A549 (cell line): ENCODE data around the gene ATP6V1G2. TPM values are rescaled to one million over a fixed set of nuclear protein-coding genes. Genes with fewer than 3 reads are reported as not detected.
"Not testable (repeated sequence)": the region's sequence is repeated elsewhere in the genome, so short reads cannot be mapped to it uniquely, and the experiment has no call there.

Experiments
- ATAC-seq, 2 experiments: fragments of 200-7000 bp in 1 of 2; fragments of >200 bp in 1 of 2; cut with Nextera tagmentation in 1 of 2; cut with Tn5 transposase in 1 of 2; 3 replicates each; pipeline versions ENCODE4 v1.8.0 to v1.9.1; 2018 to 2020; ENCODE audit warnings: mild to moderate bottlenecking in 1 of 2, moderate library complexity in 1 of 2
- CTCF ChIA-PET: fragments of 300-600 bp; sonication (Branson Sonifier 250); formaldehyde crosslinking; extraction: SDS; loops from one replicate; lab custom pipeline; 2021; ENCODE audit warnings: antibody characterized with exemption, inconsistent platforms; lab: Yijun Ruan, JAX
- POLR2A ChIA-PET: fragments of 350-600 bp; formaldehyde crosslinking; extraction: SDS; loops from one replicate; lab custom pipeline; 2021; ENCODE audit warnings: antibody characterized with exemption, inconsistent platforms; lab: Yijun Ruan, JAX
- DNase-seq, 2 experiments: peaks; one replicate each; pipeline versions ENCODE4 v3.0.0 to v3.0.0-alpha.2; 2011 to 2016; ENCODE audit warnings: low read depth in 1 of 2, low spot score in 1 of 2
- FAIRE-seq: peaks from 2 replicates; lab custom pipeline; 2011; peaks lifted over from hg19 to GRCh38; lab: Jason Lieb, UNC
- H3K27ac ChIP-seq, 2 experiments: fragments of >200 bp; sonication (Bioruptor Twin); formaldehyde crosslinking; 3 replicates each; pipeline ENCODE4 v1.5.1; 2016 to 2017
- H3K4me1 ChIP-seq: fragments of >200 bp; sonication (Bioruptor Twin); formaldehyde crosslinking; 3 replicates; pipeline ENCODE4 v1.6.1; 2016
- H3K4me2 ChIP-seq: fragments of >200 bp; sonication (Bioruptor Twin); formaldehyde crosslinking; 3 replicates; pipeline ENCODE4 v1.6.1; 2016
- H3K4me3 ChIP-seq: fragments of >200 bp; sonication (Bioruptor Twin); formaldehyde crosslinking; 3 replicates; pipeline ENCODE4 v1.5.1; 2016
- H3K9me3 ChIP-seq: fragments of >200 bp; sonication (Bioruptor Twin); formaldehyde crosslinking; 3 replicates; pipeline ENCODE4 v1.6.1; 2016
- E2F6 ChIP-seq: IDR thresholded peaks from 2 replicates; pipeline ENCODE4 v1.6.1; 2012; ENCODE audit warnings: low read depth, borderline replicate concordance
- FOXS1 ChIP-seq: fragments of 250-450 bp; sonication (Bioruptor Pico); IDR thresholded peaks from 2 replicates; pipeline ENCODE4 v1.5.0; 2020; ENCODE audit warnings: mild to moderate bottlenecking, moderate library complexity
- HES2 ChIP-seq: fragments of >200 bp; sonication (Bioruptor Twin); formaldehyde crosslinking; IDR thresholded peaks from 2 replicates; pipeline ENCODE4 v1.6.1; 2016
- JUN ChIP-seq, 2 experiments: fragments of >200 bp; sonication (Bioruptor Twin); formaldehyde crosslinking; IDR thresholded peaks; 2 replicates in 1 of 2; 3 replicates in 1 of 2; pipeline ENCODE4 v1.6.1; 2016 to 2017
- KDM1A ChIP-seq: fragments of 200-600 bp; sonication (generic); IDR thresholded peaks from 2 replicates; pipeline ENCODE4 v1.6.1; 2016; ENCODE audit warnings: low read depth, mild to moderate bottlenecking
- KDM5A ChIP-seq: fragments of 200-600 bp; sonication (generic); IDR thresholded peaks from 2 replicates; pipeline ENCODE4 v1.6.1; 2016; ENCODE audit warnings: antibody characterized with exemption, mild to moderate bottlenecking
- MAFK ChIP-seq: fragments of 450-650 bp; IDR thresholded peaks from 2 replicates; pipeline ENCODE4 v1.6.1; 2014; ENCODE audit not compliant: partially characterized antibody
- MAX ChIP-seq: IDR thresholded peaks from 2 replicates; pipeline ENCODE4 v1.6.1; 2012
- MAZ ChIP-seq: fragments of 150-350 bp; IDR thresholded peaks from 2 replicates; pipeline ENCODE4 v1.6.1; 2014; ENCODE audit warnings: antibody characterized with exemption, low read depth, low read length, borderline replicate concordance
- PBX3 ChIP-seq: IDR thresholded peaks from 2 replicates; pipeline ENCODE4 v1.6.1; 2012
- PHF8 ChIP-seq: fragments of 200-600 bp; sonication (generic); IDR thresholded peaks from 2 replicates; pipeline ENCODE4 v1.6.1; 2016; ENCODE audit warnings: low read depth, mild to moderate bottlenecking, antibody characterized with exemption, moderate library complexity, borderline replicate concordance
- POLR2A ChIP-seq: IDR thresholded peaks from 2 replicates; pipeline ENCODE4 v1.6.1; 2012; ENCODE audit warnings: mild to moderate bottlenecking, low read length
- RCOR1 ChIP-seq: fragments of 150-350 bp; IDR thresholded peaks from 2 replicates; pipeline ENCODE4 v1.6.1; 2014; ENCODE audit warnings: antibody characterized with exemption, low read length, low read depth
- REST ChIP-seq: fragments of 200-600 bp; sonication (generic); IDR thresholded peaks from 2 replicates; pipeline ENCODE4 v1.6.1; 2016; ENCODE audit warnings: antibody characterized with exemption, mild to moderate bottlenecking, moderate library complexity
- RFX5 ChIP-seq: fragments of 450-650 bp; IDR thresholded peaks from 2 replicates; pipeline ENCODE4 v1.7.1; 2014; ENCODE audit warnings: antibody characterized with exemption, mild to moderate bottlenecking, moderate library complexity
- SMC3 ChIP-seq: fragments of >200 bp; sonication (Bioruptor Twin); formaldehyde crosslinking; IDR thresholded peaks from 3 replicates; pipeline ENCODE4 v1.6.1; 2018; ENCODE audit warnings: inconsistent platforms
- TFCP2L1 ChIP-seq: fragments of 250-450 bp; sonication (Bioruptor Pico); IDR thresholded peaks from 2 replicates; pipeline ENCODE4 v1.5.0; 2021; ENCODE audit warnings: mild to moderate bottlenecking
- ZC3H11A ChIP-seq: fragments of 450-650 bp; IDR thresholded peaks from 2 replicates; pipeline ENCODE4 v1.6.1; 2014; ENCODE audit warnings: antibody characterized with exemption, mild to moderate bottlenecking
- WGBS: methylation state at CpG from one replicate; pipeline ENCODE4 v1.1.6; 2017; ENCODE audit errors: missing lambda C conversion rate; 5-methylcytosine and 5-hydroxymethylcytosine counted together
- polyA plus RNA-seq, 4 experiments: library from polyadenylated mRNA; depleted of rRNA in 3 of 4; stranded (reverse); fragments of >200 nt; fragmentation: RNase III in 1 of 4; extraction: RNeasy Plus Mini Kit Qiagen cat#74134 plus additional on column Dnase treatment in 1 of 4; gene quantifications; 2 replicates in 3 of 4; 3 replicates in 1 of 4; pipeline ENCODE4 v1.2.3, GENCODE V29; 2011 to 2017

The ATP6V1G2 gene
- polyA plus RNA-seq, 2 of the 4 experiments (the other 2 are of a cell fraction), result 0.57 to 1.5 TPM

- no peak overlapping the region for H3K27ac ChIP-seq
- no peak for ATAC-seq
- no peaks in the 10 kb centered on the region for H3K4me1 ChIP-seq
- no peak overlapping the region for H3K4me3 ChIP-seq
- FAIRE-seq, result no peak
- TF ChIP-seq FOXS1 (CRISPR knock-in tag) (no peak), KDM1A (no peak), SMC3 (no peak), TFCP2L1 (CRISPR knock-in tag) (no peak), ZC3H11A (no peak), JUN (IDR thresholded peaks at IDR 0.05) (no peak), E2F6 (no peak)
- TF ChIP-seq, all 56 proteins: peak for 0
- CTCF ChIA-PET, result interaction anchor here (0.7 kb wide), 1 partner anchor 9 kb away, joined by 3 read pairs; no protein-coding TSS in a partner anchor
- POLR2A ChIA-PET, result no interaction called here
- no peak for DNase-seq
- H3K9me3 ChIP-seq, result no peaks in the 10 kb centered on the region
- no peak overlapping the region for H3K4me2 ChIP-seq
Observed at GRCh38 chr6:31502586-31502985, 43.8 kb downstream of the ATP6V1G2 start.

- H3K4me1 ChIP-seq, H3K9me3 ChIP-seq, H3K4me3 ChIP-seq, POLR2A ChIA-PET, FAIRE-seq, ATAC-seq, CTCF ChIA-PET, H3K4me2 ChIP-seq, H3K27ac ChIP-seq, DNase-seq: not testable (repeated sequence)
- no CpG with 5 or more reads among the region's 2 CpGs for WGBS
Observed at GRCh38 chr6:31499648-31500047, 46.8 kb downstream of the ATP6V1G2 start.

GRCh38 chr6:31498748-31499147 lies 47.7 kb downstream of the ATP6V1G2 start:
- TF ChIP-seq MAFK (no peak), HES2 (no peak), MAZ (no peak), KDM5A (no peak)
- POLR2A ChIA-PET, result no interaction called here
- Histone ChIP-seq H3K4me1 (peaks cover 10% of the 10 kb centered on the region; the same call in 2 of the 3 replicates), H3K9me3 (no peaks in the 10 kb centered on the region), H3K27ac (no peak overlapping the region), H3K4me2 (peak overlapping the region; percentile 82; the same call in 2 of the 3 replicates), H3K4me3 (no peak overlapping the region)
- CTCF ChIA-PET, result no interaction called here
- 96% methylated on average over 13 of the region's 21 CpGs for WGBS
- DNase-seq (no peak), ATAC-seq (no peak), FAIRE-seq (no peak)

- POLR2A ChIA-PET, result interaction anchor here (0.9 kb wide), 1 partner anchor 44 kb away, joined by 5 read pairs; the partner anchor contains the start of gene DDX39B
- FAIRE-seq (no peak), DNase-seq (peak; percentile 78 to 80), ATAC-seq (peak; percentile 76 to 84)
- Histone ChIP-seq H3K4me3 (peak within 1 kb of the TSS; percentile 53), H3K9me3 (no peaks in the 10 kb centered on the region), H3K4me1 (peaks cover 10% of the 10 kb centered on the region; the same call in 2 of the 3 replicates), H3K27ac (peak within 1 kb of the TSS; percentile 73 to 90), H3K4me2 (peak within 1 kb of the TSS; percentile 82)
- CTCF ChIA-PET, result interaction anchor here (0.9 to 1.1 kb wide), 3 partner anchors 27 to 101 kb away, joined by 4 read pairs; no protein-coding TSS in a partner anchor
- 0 out of 2 replicates have a peak, but pooled peaks have one; percentile 22 for TF ChIP-seq PBX3
- TF ChIP-seq RFX5, result no peak
- TF ChIP-seq PHF8, result peak; percentile 13; the same call in 1 of the 2 replicates
- TF ChIP-seq MAX, result peak; percentile 39; the same call in 1 of the 2 replicates
- 0 out of 2 replicates have a peak, but pooled peaks have one; percentile 41 for TF ChIP-seq E2F6
- no peak for TF ChIP-seq REST
- no peak for TF ChIP-seq RCOR1
- peak; percentile 64 for TF ChIP-seq POLR2A
- TF ChIP-seq ZC3H11A, result no peak
- WGBS, result 2% methylated on average over 38 of the region's 64 CpGs
Observed at GRCh38 chr6:31497531-31498476, 48.6 kb downstream of the ATP6V1G2 start, which contains the start of gene MICB. Gene MICB, plus strand, starts transcription at chr6:31498145. Its CDS starts 49 bp downstream, at chr6:31498194.

- ChIA-PET CTCF (interaction anchor here (0.9 to 1.0 kb wide), 3 partner anchors 9 to 102 kb away, joined by 4 read pairs; no protein-coding TSS in a partner anchor), POLR2A (interaction anchor here (0.9 kb wide), 1 partner anchor 45 kb away, joined by 5 read pairs; the partner anchor contains the start of gene DDX39B)
- H3K4me1 ChIP-seq, ATAC-seq, H3K27ac ChIP-seq, H3K4me3 ChIP-seq, H3K9me3 ChIP-seq, DNase-seq, FAIRE-seq: not testable (repeated sequence)
- 86% methylated on average over 4 of the region's 4 CpGs for WGBS
- H3K4me2 ChIP-seq, result peak overlapping the region; percentile 82; the same call in 2 of the 3 replicates
Observed at GRCh38 chr6:31496826-31497225, 49.6 kb downstream of the ATP6V1G2 start.
